Germinal center (tissue), 1 donor: Measurements from ENCODE around the gene PCSK2.

Experiments used
- DNase-seq: peaks from one replicate; pipeline ENCODE4 v3.0.0; 2012; ENCODE audit warnings: mixed read lengths, low spot score

PCSK2 gene

GRCh38 chr20:17507032-17507431 is 280.2 kb downstream of the PCSK2 start:
- no peak for DNase-seq

GRCh38 chr20:17507531-17507930 is 280.7 kb downstream of the PCSK2 start:
- no peak for DNase-seq

GRCh38 chr20:17508756-17509155 is 281.9 kb downstream of the PCSK2 start:
- DNase-seq = no peak

- no peak for DNase-seq
Observed at GRCh38 chr20:17510548-17510947, 283.7 kb downstream of the PCSK2 start.

GRCh38 chr20:17511401-17511800 is 284.6 kb downstream of the PCSK2 start:
- no peak for DNase-seq

- DNase-seq = no peak
Observed at GRCh38 chr20:17513939-17514338, 287.1 kb downstream of the PCSK2 start.

- DNase-seq = no peak
Observed at GRCh38 chr20:17515053-17515452, 288.2 kb downstream of the PCSK2 start.

- peak; percentile 41 for DNase-seq
Observed at GRCh38 chr20:17518339-17519052, 291.7 kb downstream of the PCSK2 start.

GRCh38 chr20:17519606-17520285 is 292.9 kb downstream of the PCSK2 start:
- DNase-seq = no peak

GRCh38 chr20:17520583-17520982 is 293.7 kb downstream of the PCSK2 start:
- DNase-seq = no peak

GRCh38 chr20:17522528-17522927 is 295.7 kb downstream of the PCSK2 start:
- no peak for DNase-seq

- DNase-seq = no peak
Observed at GRCh38 chr20:17523326-17523725, 296.5 kb downstream of the PCSK2 start.

GRCh38 chr20:17524560-17524959 is 297.7 kb downstream of the PCSK2 start:
- DNase-seq = no peak

GRCh38 chr20:17525132-17525531 is 298.3 kb downstream of the PCSK2 start:
- DNase-seq = no peak

- peak; percentile 31 for DNase-seq
Observed at GRCh38 chr20:17525650-17526049, 298.8 kb downstream of the PCSK2 start.

- no peak for DNase-seq
Observed at GRCh38 chr20:17529586-17529985, 302.7 kb downstream of the PCSK2 start.

- DNase-seq = no peak
Observed at GRCh38 chr20:17530153-17530552, 303.3 kb downstream of the PCSK2 start.

GRCh38 chr20:17530716-17531664 is 304.1 kb downstream of the PCSK2 start, which contains the start of gene BFSP1:
Gene BFSP1 (minus strand): TSS chr20:17531379. CDS start chr20:17531329, 50 bp downstream.
- DNase-seq = peak; percentile 24

GRCh38 chr20:17531665-17532025 is 304.8 kb downstream of the PCSK2 start:
- DNase-seq = no peak

- DNase-seq = peak; percentile 47
Observed at GRCh38 chr20:17533396-17533795, 306.6 kb downstream of the PCSK2 start.

- no peak for DNase-seq
Observed at GRCh38 chr20:17534077-17534476, 307.2 kb downstream of the PCSK2 start.
